Measurements from ENCODE around the gene EIF2B2.
A peak's percentile ranks its signal among the peaks of the same experiment; 100 is the strongest.

EIF2B2 gene

GRCh38 chr14:75002392-75003249 is at the start of gene EIF2B2:
Gene EIF2B2, plus strand, starts transcription at chr14:75002921. Its CDS starts 70 bp downstream, at chr14:75002991.
- DNase-seq = peak; percentile 99

- no peak for DNase-seq
Observed at GRCh38 chr14:74953686-74954085, 49.0 kb upstream of the EIF2B2 start.

GRCh38 chr14:74954232-74954946 is 48.3 kb upstream of the EIF2B2 start:
- no peak for DNase-seq

- DNase-seq = no peak
Observed at GRCh38 chr14:74954947-74955228, 47.8 kb upstream of the EIF2B2 start.

GRCh38 chr14:74955229-74956026 is 47.3 kb upstream of the EIF2B2 start, which contains the start of gene PGF:
Gene PGF, minus strand, starts transcription at chr14:74955597. Its CDS starts 355 bp downstream, at chr14:74955242.
- DNase-seq = peak; percentile 27

GRCh38 chr14:74956027-74956279 is 46.8 kb upstream of the EIF2B2 start:
- DNase-seq = no peak

GRCh38 chr14:74956280-74957072 is 46.2 kb upstream of the EIF2B2 start:
- DNase-seq = no peak

GRCh38 chr14:74959596-74960180 is 43.0 kb upstream of the EIF2B2 start:
- no peak for DNase-seq

- no peak for DNase-seq
Observed at GRCh38 chr14:74960736-74961135, 42.0 kb upstream of the EIF2B2 start.

- DNase-seq = no peak
Observed at GRCh38 chr14:74961238-74961911, 41.3 kb upstream of the EIF2B2 start.

GRCh38 chr14:74962046-74962445 is 40.7 kb upstream of the EIF2B2 start:
- DNase-seq = no peak

GRCh38 chr14:74962493-74962892 is 40.2 kb upstream of the EIF2B2 start:
- no peak for DNase-seq

- DNase-seq = no peak
Observed at GRCh38 chr14:74963178-74963704, 39.5 kb upstream of the EIF2B2 start.

GRCh38 chr14:74963705-74964271 is 38.9 kb upstream of the EIF2B2 start:
- DNase-seq = no peak

- no peak for DNase-seq
Observed at GRCh38 chr14:74964787-74965485, 37.8 kb upstream of the EIF2B2 start.

- no peak for DNase-seq
Observed at GRCh38 chr14:74965486-74966153, 37.1 kb upstream of the EIF2B2 start.

GRCh38 chr14:74968811-74969210 is 33.9 kb upstream of the EIF2B2 start:
- DNase-seq = no peak

- peak; percentile 24 for DNase-seq
Observed at GRCh38 chr14:74973003-74973653, 29.6 kb upstream of the EIF2B2 start.

- DNase-seq = no peak
Observed at GRCh38 chr14:74973905-74974363, 28.8 kb upstream of the EIF2B2 start.

Data from stimulated activated CD4-positive, alpha-beta T cell treated with anti-CD3 and anti-CD28 coated beads, Interleukin-4, amount 100 ng/mL, for 1 hour (primary cell).